GM10266 (cell line): ENCODE measurements around the gene TBC1D8.
A peak's percentile ranks its signal among the peaks of the same experiment; 100 is the strongest.

Experiments used
- DNase-seq: peaks from one replicate; pipeline ENCODE4 v3.0.0; 2012; ENCODE audit errors: extremely low spot score
- CTCF ChIP-seq: IDR thresholded peaks from 2 replicates; pipeline ENCODE4 v1.5.1; 2012; ENCODE audit warnings: mild to moderate bottlenecking, low read depth; ENCODE audit not compliant: control insufficient read depth, insufficient read depth; ENCODE audit errors: missing control alignments

The TBC1D8 gene

GRCh38 chr2:101105654-101106053 is 45.5 kb downstream of the TBC1D8 start:
- no peak for TF ChIP-seq CTCF
- no peak for DNase-seq

GRCh38 chr2:101097638-101098037 is 53.5 kb downstream of the TBC1D8 start:
- TF ChIP-seq CTCF = no peak
- DNase-seq = no peak

GRCh38 chr2:101096619-101097142 is 54.5 kb downstream of the TBC1D8 start:
- no peak for DNase-seq
- no peak for TF ChIP-seq CTCF

GRCh38 chr2:101094351-101094750 is 56.8 kb downstream of the TBC1D8 start:
- no peak for DNase-seq
- TF ChIP-seq CTCF = no peak

GRCh38 chr2:101089942-101090799 is 61.0 kb downstream of the TBC1D8 start:
- DNase-seq = no peak
- no peak for TF ChIP-seq CTCF

GRCh38 chr2:101089419-101089818 is 61.8 kb downstream of the TBC1D8 start:
- DNase-seq = peak; percentile 50
- TF ChIP-seq CTCF = no peak

- no peak for TF ChIP-seq CTCF
Observed at GRCh38 chr2:101087638-101088037, 63.5 kb downstream of the TBC1D8 start.

More at GRCh38 chr2:101087638-101088037, 63.5 kb downstream of the TBC1D8 start:
- DNase-seq = no peak
